Neural progenitor cell (in vitro differentiated cells): ENCODE measurements around the gene PRSS33.

ENCODE experiments used
- EZH2 ChIP-seq: fragments of 200-600 bp; sonication (generic); IDR thresholded peaks from 2 replicates; pipeline ENCODE4 v1.6.1; 2017; ENCODE audit warnings: antibody characterized with exemption, mild to moderate bottlenecking, moderate library complexity
- EZH2phosphoT487 ChIP-seq: fragments of 200-600 bp; sonication (generic); IDR thresholded peaks from 2 replicates; pipeline ENCODE4 v1.6.1; 2017; ENCODE audit warnings: antibody characterized with exemption
- TF ChIP-seq, protein P1 (sequence below): fragments of 200-600 bp; sonication (generic); IDR thresholded peaks from 2 replicates; pipeline ENCODE4 v1.5.1; 2017; ENCODE audit warnings: antibody characterized with exemption, mild to moderate bottlenecking

DNA sequence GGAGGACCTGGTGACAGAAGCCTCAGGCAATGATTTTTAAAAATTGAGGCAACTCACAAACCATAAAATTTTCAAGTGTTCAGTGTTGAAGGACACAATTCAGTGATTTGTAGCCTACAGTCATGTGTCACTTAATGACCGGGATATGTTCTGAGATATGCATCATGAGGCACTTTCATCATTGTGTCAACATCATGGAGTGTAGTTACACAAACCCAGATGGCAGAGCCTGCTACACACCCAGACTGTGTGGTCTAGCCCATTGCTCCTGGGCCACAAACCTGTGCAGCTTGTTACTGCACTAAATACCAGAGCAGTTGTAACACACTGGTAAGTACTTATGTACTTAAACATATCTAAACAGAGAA is 12.5 kb upstream of the PRSS33 start:
- TF ChIP-seq, protein P1, sequence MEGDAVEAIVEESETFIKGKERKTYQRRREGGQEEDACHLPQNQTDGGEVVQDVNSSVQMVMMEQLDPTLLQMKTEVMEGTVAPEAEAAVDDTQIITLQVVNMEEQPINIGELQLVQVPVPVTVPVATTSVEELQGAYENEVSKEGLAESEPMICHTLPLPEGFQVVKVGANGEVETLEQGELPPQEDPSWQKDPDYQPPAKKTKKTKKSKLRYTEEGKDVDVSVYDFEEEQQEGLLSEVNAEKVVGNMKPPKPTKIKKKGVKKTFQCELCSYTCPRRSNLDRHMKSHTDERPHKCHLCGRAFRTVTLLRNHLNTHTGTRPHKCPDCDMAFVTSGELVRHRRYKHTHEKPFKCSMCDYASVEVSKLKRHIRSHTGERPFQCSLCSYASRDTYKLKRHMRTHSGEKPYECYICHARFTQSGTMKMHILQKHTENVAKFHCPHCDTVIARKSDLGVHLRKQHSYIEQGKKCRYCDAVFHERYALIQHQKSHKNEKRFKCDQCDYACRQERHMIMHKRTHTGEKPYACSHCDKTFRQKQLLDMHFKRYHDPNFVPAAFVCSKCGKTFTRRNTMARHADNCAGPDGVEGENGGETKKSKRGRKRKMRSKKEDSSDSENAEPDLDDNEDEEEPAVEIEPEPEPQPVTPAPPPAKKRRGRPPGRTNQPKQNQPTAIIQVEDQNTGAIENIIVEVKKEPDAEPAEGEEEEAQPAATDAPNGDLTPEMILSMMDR: no peak
- TF ChIP-seq EZH2 (no peak), EZH2phosphoT487 (no peak)
